GM18519 (cell line): ENCODE results near the gene RPAIN.

Experiments
- ATAC-seq: cut with Tn5 transposase; IDR thresholded peaks from one replicate; pipeline ENCODE4 v1.9.1; 2021; ENCODE audit warnings: mild to moderate bottlenecking, moderate library complexity; ENCODE audit not compliant: unreplicated experiment, low FRiP score

RPAIN gene, protein sequence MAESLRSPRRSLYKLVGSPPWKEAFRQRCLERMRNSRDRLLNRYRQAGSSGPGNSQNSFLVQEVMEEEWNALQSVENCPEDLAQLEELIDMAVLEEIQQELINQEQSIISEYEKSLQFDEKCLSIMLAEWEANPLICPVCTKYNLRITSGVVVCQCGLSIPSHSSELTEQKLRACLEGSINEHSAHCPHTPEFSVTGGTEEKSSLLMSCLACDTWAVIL

DNA sequence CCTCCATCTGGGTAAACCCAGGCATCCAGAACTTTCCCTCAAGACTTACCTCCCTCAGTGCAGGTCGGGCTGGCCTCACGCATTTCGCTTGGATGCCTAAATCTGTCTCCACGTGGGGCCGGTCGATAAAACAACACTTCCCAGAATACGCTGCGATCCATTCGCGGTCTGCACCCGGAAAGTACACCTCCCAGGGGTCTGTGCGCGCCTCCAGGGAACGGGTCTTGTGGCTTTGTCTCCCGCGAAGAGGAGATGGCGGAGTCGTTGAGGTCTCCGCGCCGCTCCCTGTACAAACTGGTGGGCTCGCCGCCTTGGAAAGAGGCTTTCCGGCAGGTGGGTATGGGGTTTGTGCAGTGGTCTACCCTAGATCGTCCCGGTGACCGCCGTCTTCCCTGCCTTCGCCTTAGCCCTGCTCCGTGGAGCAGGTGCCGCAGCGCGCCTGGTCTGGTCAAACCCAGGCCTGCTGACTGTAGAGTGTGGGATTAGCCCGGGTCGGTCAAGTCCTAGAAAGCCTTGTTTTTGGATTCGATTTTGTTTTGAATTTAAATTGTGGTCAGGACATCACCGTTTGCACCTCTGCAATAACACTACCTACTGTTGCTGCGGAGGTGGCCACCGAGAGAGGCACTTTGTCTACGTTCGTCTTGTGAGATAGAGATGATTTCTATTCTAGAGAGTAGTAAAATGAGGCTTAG lies at the start of gene RPAIN:
Gene RPAIN (plus strand): TSS at position 224 of the 695 bp plus-strand sequence. CDS start 29 bp downstream, at position 253.
- ATAC-seq = peak; percentile 34

DNA sequence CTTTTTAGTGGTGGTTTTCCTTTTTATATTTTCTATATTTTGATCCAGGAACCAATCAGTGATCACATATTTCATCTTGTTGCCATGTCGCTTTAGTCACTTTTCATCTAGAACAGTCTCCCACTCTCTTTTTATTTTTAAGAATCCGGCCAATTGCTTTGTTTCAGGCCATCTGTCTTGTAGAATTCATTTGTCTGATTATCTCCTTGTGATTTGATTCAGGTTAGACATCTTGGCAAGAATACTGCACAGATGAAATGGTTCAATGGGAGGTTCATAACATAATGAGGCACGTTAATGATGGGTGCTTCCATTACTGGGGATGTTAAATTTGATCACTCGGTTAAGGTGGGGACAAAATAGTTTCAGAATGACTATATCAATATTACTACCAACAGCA lies 49.6 kb upstream of the RPAIN start:
- ATAC-seq = no peak

DNA sequence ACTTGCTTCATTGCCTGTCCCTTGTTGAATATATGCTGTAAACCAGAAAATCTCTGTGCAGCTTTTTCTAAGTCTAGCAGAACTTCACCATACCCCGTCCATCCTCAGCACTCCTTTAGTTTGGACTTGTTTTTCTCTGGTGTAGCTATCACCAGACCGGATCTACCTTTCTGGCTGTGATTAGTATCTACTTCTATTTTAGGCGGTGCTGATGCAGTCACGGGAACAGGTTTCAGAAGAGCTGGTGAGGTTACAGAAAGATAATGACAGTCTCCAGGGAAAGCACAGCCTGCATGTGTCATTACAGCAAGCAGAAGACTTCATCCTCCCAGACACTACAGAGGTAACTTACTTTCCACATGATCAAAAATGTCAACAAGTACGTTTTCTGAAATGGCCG lies 46.9 kb upstream of the RPAIN start:
- ATAC-seq = no peak

DNA sequence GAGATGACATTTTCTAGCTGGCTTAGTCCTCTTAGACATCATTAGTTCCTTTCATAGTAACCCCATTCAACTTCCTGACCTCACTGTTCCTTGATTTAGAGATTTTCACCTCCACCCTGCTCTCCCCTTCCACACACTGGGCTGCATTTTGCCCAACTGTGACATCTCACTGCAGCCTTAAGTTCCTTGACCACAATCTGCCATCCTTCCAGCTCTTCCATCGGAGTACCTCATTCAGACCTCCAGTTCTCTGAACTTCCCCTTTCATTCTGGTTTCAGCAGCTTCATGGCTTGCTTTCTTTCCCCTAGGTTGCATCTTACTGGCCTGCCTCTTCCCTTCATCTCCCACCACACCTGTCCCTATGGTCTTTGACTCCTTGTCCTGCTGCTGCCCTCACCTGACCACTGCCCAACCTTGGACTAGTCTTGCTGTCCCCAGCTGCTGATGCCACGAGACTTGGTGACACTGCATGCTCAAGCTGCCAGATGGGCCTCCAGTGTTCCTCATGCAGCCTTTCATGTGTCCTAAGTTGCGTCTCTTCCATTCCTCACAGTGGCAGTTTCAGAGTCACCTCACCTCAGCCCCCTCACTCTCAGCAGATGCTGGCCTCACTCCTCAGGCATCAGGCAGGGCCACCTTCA lies 41.3 kb upstream of the RPAIN start:
- ATAC-seq = no peak

DNA sequence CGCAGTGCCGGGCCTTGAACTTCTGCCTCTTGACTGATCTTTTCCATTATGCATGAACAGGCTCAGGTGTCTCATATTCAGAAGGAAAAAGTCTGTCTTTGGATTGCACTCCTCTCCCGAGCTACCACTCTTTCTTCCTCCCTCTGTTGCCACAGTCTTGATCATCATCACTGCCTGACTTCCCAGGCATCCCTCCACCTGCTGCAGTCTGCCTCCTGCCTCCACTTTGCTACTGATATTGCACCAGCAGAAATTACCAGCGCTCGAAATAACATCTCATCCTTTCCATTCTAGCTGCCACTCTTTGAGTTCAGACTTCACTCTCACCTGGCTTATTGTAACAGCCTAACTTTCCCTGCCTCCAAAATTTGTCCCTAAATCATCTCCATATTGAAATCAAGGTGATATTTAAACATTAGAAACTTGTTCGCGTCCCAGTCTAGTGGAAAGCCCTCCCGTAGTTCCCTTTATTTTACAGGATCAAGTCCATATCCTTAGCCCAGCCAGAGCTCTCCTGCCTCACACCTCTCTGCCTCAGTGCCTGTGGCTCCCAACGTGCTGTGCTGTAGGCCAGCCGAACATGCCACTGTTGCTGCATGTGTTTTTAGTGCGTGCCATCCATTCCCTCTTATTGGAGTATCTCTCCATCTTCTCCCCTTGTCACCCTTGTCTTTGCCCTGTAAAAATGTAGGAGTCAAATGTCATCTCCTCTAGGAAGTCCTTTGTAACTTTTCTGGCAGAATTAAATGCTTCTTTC lies 40.5 kb upstream of the RPAIN start:
- ATAC-seq = no peak

DNA sequence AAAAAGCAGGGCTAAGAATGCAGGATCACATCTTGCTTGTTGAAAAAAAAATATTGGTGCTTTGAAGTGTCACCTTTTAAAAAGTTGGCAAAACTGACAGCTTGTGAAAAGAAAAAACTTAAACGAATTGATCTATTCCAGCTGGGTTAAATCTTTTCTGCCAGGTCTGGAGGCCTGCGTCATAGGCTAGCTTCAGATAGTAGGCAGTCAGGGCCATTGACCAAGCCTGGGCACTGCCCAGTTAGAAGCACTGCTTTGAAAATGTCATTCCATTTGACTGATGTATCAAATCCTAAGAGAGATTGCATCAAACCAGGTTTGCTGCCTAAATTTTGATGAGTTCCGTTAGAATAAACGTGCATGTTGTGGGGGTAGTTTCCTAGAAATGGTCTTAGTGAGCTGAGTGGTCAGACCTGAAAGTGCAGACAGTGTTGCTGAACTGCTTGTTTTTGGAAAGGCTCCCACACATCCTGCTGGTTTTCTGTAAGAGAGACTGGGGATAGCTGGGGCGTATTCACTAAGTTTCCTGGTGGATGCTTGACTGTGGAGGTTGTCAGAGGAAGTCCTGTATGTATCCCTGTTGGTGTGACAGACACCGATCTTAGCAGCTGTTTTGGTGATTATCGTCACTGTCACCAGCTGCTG lies 39.4 kb upstream of the RPAIN start:
- ATAC-seq = no peak

DNA sequence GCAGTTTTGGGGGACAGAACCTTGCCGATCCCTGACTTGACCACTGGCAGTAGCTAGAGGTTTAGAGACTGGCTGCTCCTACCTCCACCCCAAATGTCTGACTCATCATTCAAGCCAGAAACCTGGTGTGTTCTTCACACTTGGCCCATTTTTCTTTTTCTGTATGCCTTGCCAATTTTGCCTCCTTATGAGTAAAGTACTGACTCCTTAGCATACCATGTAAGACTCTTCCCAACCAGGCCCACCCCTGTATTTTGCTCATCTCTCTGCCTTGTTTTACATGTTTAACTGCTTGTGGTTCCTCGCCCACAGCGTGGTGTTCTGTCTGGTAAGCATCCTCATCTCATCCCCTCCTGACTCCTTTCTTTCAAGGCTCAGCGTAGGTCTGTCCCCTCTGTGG lies 38.4 kb upstream of the RPAIN start:
- ATAC-seq = no peak

DNA sequence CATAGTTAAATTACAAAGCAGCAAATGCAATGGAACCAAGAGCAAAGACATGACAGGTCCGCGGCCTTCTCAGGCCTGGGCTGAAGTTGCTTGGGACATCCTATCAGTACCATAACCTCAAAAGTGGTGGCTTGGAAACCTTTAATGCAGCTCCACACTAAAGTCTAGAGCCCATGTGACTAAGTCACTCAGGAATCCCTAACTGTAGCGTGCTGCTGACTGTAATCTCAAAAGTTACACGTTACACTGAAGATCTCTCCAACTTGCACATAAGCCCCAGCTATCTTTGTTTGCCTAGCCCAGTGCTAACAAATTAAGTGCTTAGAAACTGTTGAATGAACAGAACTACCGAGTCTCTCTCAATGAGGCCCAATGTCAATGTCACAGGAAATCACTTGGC lies 28.3 kb upstream of the RPAIN start:
- ATAC-seq = no peak

DNA sequence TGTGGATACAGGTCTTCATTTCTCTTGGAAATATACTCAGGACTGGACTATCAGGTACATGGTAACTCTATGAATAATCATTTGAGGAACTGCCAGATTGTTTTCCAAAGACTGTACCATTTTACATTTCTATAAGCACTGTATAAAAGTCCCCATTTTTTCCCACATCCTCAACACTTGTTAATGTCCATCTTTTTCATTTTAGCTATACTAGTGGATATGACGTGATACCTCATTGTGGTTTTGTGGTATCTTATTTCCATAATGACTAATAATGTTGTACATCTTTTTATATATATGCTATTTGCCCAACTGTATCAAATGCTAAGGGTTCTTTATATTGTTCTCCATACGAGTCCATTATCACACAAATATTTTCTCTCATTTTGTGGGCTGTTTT lies 23.4 kb upstream of the RPAIN start:
- no peak for ATAC-seq

DNA sequence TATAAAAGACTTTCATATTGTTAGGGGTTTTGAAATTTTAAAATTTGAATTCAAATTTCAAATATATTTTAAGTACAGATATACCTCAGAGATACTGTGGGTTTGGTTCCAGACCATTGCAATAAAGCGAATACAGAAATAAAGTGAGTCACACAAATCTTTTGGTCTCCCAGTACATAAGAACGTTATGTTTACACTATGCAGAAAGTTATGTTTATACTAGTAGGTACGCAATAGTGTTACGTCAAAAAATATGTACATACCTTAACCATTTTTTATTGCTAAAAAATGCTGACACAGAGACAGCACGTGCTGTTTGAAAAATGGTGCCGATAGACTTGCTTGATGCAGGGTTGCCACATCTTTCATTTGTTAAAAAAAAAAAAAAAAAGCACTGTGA lies 20.2 kb upstream of the RPAIN start:
- no peak for ATAC-seq

DNA sequence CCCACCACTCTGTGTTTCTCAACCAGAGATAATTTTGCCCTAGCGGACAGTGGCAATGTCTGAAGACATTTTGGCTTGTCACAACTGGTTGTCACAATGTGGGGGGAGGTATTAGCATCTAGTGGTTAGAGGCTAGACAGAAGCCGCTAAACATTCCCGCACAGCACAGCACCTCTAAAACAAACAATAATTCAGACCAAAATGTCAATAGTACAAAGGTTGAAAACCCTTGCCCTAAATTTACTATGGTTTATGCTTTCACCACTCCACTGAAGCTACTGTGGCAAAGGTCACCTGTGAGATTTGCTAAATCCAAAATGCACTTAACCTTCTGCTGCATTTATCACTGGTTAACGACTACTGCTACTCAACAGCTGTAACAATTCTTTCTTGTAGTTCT lies 14.6 kb upstream of the RPAIN start:
- ATAC-seq = no peak

DNA sequence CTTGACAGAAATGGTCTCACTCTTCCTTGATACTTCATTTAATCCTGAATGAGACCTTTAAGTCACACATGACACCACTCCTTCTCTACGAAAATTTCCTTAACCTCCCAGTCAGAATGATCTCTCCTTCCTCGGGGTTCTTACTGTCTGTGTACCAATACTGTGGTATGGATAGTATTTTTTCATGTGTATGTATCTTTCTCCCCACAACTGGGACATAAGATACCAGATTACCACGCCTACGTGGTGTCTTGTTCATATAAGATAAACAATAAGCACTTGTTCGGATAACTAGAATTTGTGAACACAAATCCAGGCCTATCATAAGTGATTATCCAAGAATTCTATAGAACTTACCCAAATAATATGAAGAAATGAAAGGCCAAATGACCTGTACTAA lies 11.8 kb upstream of the RPAIN start:
- no peak for ATAC-seq

DNA sequence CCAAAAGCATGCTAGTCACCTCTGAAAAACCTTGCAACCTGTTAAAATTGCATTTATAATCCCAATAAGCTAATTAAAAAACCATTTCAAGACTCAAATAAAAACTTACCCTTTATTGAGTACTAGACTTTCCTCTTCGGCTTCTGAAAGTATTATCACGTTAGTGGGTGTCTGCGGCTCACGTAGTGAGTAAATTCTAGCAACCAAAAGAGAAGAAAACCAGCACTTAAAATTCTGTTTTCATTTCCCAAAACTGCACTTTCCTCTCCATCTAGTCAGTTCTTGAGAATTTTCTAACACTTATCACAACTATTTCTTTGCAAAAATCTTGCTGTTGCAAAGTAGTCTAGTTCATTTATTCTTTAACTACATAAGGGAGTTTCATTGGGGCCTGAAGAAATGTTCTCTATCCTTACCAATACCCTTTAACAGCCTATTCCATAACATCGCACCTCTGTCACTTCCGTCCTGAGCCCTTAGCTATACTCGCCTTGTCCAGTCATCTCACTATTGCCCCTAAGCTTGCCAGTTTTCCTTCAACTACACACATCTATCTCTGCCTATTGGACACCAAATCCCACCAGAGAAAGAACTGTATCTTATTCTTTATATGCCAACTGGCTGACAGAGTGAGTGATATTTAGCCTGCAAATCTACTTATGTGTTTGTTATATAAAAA lies 9.2 kb upstream of the RPAIN start:
- ATAC-seq = no peak

DNA sequence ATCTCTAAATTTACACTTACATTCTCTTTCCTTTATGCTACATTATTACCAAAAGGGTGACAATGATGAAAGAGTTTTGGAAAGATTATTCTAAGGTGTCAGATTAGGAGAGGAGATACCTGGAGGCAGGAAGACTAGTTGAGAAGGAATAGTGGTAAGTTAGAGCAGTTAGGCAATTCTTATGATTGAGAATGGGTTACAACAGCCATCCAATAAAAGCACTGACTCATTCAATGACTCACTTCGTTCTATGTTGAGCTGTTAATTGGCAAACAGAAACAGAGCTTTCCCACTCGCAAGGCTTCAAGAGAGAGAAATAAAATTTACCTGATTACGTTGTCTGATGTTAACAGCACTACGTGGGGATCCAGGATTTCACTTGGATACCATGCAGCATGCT lies 6.3 kb upstream of the RPAIN start:
- no peak for ATAC-seq

DNA sequence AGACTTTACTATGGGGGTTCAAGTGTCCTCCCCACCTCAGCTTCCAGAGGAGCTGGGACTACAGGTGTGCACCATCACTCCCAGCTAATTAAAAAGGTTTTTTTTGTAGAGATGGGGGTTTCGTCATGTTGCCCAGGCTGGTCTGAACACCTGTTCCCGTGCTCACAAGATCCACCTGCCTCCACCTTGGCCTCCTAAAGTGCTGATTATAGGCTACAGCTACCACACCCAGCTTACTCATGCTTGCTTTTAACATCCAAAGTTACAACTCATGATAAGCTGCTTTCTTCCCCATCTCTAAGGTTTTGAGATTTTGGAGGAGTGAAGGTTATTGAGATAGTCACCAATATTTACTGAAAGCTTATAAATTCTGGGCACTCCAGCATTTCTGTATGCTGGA lies 3.1 kb upstream of the RPAIN start:
- no peak for ATAC-seq

DNA sequence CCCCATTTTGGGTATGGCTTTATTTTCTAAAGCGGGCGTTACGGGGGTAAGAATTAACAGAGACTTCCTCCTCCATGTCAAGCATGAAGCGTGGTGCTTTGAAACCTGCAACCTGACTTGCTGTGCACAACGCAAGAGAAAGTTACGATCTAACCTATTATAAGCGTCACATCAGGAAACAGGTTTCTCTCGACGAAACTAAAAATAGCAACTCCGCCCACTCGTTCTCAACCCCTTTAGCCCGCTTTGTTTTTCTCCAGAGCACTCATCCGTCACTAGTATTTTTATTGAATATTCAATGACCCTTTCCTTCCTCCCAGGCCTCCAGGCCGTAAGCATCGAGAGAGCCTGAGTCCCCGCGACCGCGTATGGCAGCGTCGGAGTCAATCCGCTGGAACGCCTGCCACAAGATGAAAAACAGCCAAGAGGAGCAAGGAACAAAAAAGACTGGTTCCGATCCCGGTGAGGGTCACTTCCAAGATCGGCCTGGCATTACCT lies 1.1 kb upstream of the RPAIN start:
- no peak for ATAC-seq

DNA sequence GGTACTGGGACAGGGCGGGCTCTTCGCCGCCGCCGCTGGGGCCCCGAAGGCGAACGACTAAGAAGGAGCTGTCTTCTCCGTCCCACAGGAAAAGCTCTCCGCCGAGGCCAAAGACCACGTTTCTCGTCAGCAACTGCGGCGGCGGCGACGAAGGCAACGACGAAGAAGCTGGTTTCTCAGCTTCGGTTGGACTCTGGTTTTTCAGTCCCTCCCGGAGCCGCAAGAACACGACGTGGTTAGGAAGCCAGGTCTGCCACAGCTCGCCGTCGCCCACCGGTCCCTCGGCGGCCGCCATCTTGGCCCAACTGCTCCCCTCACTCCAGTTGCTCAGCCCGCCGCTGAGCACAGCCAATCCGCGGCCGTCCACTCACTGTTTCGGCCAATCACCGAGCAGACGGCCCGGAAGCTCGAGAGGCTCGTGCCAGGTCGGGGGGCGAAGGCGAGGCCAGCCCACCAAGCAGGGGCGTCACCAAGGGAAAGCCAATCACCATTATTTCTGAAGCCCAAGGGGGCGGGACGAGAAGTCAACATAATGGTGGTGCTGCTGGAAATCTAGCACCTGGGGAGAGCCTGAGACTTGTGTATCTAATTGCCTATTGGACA lies 525 bp upstream of the RPAIN start, which contains the start of gene NUP88:
Gene NUP88 (minus strand): TSS at position 307 of the 603 bp plus-strand sequence. CDS start 12 bp downstream, at position 295.
- peak; percentile 74 for ATAC-seq

DNA sequence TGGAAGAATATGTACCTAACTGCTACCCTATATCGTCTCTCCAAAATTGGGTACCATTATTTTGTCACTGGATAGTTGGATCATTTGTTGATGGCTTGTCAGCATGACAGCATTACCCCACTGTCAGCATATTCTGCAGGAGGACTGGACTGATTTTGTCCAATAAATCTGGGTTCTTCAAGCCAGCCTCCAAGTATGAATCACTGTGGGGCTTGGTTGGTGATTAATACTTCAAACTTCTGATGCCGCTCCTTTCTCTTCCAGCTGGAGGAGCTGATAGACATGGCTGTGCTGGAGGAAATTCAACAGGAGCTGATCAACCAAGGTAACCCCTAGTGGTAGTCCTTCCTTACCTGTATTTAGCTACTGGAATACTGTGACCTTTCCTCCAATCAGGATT lies 2.5 kb downstream of the RPAIN start:
- no peak for ATAC-seq

DNA sequence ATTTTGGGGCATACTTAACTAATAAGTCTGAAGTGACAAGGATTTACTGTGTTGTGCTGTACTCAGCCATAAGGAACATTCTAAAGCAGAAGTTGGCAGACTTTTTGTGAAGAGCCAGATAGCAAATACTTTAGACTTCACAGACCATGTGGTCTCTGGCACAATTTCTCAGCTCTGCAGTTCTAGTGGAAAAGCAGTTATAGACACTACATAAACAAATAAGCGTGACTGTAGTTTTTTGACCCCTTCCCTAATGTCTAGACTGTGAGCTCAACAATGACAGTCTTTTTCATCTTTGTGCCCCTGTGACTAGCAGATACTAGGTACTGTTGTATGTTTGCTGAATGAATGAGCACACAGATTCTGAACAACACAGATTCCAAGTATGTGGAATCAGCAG lies 4.9 kb downstream of the RPAIN start:
- ATAC-seq = no peak

DNA sequence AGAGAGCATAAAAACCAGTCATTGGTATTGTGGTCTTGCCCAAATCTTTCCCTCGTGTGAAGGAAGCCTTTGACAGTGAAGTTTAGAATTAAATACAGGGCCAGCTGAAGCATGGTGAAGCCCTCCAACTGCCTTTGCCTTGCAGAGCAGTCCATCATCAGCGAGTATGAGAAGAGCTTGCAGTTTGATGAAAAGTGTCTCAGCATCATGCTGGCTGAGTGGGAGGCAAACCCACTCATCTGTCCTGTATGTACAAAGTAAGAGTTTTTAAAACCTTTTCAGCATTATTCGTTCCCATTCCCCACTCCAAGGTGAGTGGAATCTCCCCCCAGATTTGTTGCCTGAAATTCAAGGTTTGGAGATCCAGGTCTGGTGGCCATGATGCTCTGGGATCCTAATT lies 5.8 kb downstream of the RPAIN start:
- ATAC-seq = no peak
